AG10803 (cell line): ENCODE results near the gene RARA.

Source experiments
- DNase-seq: peaks from one replicate; pipeline ENCODE4 v3.0.0; 2010; ENCODE audit warnings: low read depth
- H3K4me3 ChIP-seq: 2 replicates; pipeline ENCODE4 v1.5.1; 2011; ENCODE audit warnings: mild to moderate bottlenecking, low read length, control low read depth
- TF ChIP-seq, protein P1 (sequence below): conservative IDR thresholded peaks from 2 replicates; pipeline ENCODE4 v1.5.1; 2011; ENCODE audit warnings: mild to moderate bottlenecking, low read length, control low read depth, inconsistent platforms

The RARA gene

DNA sequence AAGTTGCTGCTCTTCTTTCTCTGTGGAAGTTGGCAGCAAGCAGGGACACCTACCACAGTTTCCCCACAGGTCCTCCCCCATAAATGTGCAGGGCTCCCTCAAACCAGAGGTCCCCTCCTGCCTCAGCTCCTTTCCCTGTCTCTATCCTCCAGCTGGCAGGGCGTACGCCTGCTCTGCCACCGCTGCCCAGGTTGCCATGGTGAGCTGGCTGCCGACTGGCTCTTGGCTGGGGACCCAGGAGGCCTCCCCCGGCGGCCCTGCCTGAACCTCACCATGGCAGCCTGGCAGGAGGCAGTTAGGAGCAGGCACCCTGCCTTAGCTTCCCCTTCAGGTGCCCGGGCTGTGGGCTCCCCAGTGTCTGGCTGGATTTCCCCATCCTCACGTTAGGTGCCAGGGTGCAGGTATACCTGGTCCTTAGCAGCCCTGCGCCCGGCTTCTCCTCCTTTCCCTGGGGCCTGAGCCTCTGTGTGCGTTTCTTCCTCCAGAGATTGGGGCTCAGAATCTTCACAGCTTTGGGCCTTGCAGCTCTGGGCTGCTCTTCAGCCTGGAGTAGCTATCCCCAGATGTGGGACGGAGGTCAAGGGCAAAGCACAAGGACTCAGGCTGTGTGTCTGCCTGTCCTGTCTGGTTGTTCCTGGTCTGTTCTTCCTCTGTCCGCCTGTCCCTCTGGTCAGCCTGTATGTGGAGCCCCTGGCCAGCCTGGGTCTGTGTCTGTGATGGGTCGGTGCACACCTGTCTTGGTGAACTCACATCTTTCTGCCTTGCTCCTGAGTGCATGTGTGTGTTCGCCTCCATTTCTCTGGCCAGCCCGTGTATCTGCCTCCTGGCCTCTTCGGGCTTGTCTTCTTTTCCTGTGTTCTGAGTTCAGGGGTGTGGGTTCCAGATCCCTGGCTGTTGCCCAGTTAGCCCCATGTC, 39.8 kb downstream of the RARA start:
- no peak for DNase-seq
- TF ChIP-seq, protein P1, sequence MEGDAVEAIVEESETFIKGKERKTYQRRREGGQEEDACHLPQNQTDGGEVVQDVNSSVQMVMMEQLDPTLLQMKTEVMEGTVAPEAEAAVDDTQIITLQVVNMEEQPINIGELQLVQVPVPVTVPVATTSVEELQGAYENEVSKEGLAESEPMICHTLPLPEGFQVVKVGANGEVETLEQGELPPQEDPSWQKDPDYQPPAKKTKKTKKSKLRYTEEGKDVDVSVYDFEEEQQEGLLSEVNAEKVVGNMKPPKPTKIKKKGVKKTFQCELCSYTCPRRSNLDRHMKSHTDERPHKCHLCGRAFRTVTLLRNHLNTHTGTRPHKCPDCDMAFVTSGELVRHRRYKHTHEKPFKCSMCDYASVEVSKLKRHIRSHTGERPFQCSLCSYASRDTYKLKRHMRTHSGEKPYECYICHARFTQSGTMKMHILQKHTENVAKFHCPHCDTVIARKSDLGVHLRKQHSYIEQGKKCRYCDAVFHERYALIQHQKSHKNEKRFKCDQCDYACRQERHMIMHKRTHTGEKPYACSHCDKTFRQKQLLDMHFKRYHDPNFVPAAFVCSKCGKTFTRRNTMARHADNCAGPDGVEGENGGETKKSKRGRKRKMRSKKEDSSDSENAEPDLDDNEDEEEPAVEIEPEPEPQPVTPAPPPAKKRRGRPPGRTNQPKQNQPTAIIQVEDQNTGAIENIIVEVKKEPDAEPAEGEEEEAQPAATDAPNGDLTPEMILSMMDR: no peak
- no peak overlapping the region for H3K4me3 ChIP-seq

DNA sequence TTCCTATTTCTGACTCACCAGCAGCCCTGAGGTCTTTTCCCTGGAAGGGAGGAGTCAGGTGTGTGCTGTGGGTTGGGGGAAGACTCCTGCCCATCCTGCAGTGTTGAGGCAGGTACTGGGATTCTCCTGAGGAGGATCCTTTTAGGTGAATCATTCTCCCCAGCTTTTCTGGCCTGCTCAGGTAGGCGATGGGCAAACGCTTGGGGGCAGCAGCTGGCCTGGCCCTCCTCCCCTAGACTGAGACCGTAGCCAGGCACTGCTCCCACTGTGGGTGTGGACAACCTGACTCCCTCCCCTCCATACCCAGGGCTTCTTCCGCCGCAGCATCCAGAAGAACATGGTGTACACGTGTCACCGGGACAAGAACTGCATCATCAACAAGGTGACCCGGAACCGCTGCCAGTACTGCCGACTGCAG, 40.5 kb downstream of the RARA start:
- no peak for DNase-seq
- TF ChIP-seq, protein P1: no peak
- H3K4me3 ChIP-seq: no peak overlapping the region

DNA sequence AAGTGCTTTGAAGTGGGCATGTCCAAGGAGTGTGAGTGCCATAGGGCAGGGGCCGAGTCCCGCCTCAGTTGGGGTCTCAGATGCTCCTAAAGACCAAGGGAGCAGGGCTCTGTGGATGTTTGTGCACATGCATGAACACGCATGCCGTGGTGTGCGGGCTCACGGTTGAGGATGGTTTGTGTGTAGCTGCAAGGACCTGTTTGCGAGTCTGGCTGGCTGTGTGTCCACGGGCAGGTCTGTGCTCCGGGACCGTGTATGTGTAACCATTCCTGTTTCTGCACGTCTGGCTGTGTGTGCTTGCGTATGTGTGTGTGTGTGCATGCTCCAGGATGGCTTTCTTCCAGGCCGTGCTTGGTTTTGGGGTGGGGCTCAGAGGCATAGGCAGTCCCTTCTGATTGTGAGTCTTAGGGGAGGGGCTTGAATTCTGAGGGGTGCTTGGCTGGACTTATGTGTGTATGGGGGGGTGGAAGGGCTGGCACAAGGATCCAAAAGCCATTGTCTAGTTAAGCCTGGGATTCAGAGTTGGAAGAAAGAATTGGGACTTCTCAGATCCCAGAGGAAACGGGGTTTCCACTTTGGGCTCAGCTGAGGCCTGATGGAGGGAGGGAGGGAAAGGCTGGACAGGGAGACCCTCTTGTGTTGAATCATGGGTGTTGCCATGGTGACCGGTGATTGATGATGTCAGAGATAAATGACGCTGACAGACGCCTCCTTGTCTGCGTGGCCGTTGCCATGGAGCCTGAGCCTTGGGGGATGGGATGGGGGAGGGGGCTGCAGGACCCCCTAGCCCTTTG, 41.1 kb downstream of the RARA start:
- H3K4me3 ChIP-seq: no peak overlapping the region
- TF ChIP-seq, protein P1: no peak
- DNase-seq: no peak

DNA sequence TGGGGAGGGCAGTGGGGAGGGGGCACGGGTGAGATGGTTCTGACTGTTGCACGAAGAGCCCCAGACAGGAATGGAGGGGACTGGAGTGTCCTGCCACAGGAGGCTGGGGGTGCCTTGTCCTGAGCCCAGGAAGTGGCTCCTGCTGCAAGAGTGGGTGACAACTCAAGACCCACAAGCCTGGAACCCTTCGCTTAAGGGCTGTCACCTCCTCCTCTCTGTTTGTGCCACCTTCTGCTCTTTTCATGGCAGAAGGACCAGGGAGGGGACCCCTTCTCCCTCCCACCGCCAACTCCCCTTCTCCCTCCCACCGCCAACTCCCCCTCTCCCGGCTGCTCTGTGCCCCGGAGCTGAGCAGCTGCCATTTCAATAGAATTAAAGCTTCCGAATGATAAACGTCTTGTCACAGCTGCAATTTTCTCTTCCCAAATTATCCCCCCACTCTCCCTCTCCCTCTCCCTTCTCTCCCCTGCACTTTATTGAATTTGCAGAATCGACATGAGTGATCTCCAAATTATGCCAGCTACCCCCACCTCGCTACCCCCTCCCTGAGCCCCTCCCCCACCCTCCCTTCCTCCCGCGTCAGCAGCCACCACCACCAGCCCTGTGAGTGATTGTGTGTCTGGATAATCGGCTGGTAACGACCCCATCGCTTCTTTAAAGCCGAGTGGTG, 41.8 kb downstream of the RARA start:
- TF ChIP-seq, protein P1: no peak
- DNase-seq: no peak
- H3K4me3 ChIP-seq: no peak overlapping the region

DNA sequence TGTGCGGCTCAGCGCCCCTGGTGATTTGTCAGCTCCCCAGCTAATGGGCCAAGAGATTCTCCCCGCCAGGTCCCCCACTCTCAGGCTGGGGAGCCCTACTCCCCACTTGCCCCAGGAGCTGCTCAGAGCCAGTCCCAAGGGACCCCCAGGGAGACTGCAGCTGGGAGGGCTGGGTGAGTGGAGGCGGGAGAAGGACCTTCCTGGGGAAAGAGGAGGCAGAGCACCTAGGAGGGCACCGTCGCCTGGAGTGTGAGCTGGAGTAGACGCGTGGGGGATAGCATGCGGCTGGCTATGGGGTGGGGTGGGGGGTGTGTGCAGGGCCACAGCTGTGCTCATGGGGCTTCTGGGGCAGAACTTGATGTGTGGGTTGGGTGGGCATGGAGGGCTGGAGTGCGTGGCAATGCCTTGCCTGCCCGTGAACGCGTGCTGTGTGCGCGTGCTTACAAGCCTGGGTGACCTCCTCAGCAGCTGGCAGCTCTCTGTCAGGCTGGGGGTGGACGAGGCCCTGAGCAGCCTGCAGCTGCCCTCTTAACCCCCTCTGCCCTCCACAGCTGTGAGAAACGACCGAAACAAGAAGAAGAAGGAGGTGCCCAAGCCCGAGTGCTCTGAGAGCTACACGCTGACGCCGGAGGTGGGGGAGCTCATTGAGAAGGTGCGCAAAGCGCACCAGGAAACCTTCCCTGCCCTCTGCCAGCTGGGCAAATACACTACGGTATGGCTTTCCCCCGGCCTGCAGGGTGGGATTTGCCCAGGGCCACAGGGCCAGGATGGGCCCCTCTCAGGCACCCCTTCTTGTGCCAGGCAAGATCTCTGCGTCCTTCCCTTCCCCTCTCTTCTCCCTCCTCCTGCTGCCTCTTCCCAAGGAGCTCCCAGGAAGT, 42.6 kb downstream of the RARA start:
- H3K4me3 ChIP-seq: no peak overlapping the region
- TF ChIP-seq, protein P1: no peak
- no peak for DNase-seq

DNA sequence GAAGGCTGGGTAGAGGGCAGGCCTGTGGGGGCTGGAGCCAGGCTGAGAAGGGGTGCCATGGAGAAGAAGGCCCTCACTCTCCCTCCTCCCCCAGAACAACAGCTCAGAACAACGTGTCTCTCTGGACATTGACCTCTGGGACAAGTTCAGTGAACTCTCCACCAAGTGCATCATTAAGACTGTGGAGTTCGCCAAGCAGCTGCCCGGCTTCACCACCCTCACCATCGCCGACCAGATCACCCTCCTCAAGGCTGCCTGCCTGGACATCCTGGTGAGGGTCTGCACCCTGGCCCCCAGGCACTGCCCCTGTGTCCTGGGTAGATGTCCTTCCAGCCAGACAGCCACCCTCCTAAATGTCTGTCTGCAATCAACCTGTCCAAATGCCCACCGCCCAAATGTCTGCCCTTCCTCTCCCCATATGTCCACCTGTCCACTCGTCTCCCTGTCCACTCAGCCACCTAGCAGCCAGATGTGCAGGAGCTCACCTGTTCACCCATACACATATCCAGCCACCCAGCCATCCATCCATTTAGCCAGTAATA, 43.3 kb downstream of the RARA start:
- no peak overlapping the region for H3K4me3 ChIP-seq
- TF ChIP-seq, protein P1: no peak
- DNase-seq: no peak
